ENCODE measurements around the gene CTNND1.

DNA sequence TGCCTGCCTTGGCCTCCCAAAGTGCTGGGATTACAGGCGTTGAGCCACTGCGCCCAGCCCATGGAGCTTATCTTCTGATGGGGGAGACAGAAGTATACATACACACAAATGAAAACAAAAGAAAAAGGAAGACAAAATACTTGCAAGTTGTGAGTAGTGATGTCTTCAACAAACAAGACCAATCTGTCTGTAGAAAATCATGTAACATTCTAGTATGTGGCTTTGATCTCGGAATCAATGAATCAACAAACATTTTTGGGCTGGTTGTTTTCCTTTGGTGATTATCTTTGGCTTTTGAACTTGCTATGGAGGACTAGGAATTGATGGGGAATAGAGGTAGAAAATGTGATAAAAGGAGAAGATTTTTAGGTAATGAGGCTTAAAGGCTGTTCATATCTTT lies 3.4 kb upstream of the CTNND1 start:
- TF ChIP-seq, protein P1, sequence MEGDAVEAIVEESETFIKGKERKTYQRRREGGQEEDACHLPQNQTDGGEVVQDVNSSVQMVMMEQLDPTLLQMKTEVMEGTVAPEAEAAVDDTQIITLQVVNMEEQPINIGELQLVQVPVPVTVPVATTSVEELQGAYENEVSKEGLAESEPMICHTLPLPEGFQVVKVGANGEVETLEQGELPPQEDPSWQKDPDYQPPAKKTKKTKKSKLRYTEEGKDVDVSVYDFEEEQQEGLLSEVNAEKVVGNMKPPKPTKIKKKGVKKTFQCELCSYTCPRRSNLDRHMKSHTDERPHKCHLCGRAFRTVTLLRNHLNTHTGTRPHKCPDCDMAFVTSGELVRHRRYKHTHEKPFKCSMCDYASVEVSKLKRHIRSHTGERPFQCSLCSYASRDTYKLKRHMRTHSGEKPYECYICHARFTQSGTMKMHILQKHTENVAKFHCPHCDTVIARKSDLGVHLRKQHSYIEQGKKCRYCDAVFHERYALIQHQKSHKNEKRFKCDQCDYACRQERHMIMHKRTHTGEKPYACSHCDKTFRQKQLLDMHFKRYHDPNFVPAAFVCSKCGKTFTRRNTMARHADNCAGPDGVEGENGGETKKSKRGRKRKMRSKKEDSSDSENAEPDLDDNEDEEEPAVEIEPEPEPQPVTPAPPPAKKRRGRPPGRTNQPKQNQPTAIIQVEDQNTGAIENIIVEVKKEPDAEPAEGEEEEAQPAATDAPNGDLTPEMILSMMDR (IDR thresholded peaks at IDR 0.05; ENCODE audit: poor library complexity, severe bottlenecking) = no peak
- no peak for TF ChIP-seq POLR2AphosphoS5 (IDR thresholded peaks at IDR 0.05)
- TF ChIP-seq MXI1 (conservative IDR thresholded peaks at IDR 0.05; ENCODE audit: poor library complexity, severe bottlenecking) = no peak
- TF ChIP-seq, protein P2, sequence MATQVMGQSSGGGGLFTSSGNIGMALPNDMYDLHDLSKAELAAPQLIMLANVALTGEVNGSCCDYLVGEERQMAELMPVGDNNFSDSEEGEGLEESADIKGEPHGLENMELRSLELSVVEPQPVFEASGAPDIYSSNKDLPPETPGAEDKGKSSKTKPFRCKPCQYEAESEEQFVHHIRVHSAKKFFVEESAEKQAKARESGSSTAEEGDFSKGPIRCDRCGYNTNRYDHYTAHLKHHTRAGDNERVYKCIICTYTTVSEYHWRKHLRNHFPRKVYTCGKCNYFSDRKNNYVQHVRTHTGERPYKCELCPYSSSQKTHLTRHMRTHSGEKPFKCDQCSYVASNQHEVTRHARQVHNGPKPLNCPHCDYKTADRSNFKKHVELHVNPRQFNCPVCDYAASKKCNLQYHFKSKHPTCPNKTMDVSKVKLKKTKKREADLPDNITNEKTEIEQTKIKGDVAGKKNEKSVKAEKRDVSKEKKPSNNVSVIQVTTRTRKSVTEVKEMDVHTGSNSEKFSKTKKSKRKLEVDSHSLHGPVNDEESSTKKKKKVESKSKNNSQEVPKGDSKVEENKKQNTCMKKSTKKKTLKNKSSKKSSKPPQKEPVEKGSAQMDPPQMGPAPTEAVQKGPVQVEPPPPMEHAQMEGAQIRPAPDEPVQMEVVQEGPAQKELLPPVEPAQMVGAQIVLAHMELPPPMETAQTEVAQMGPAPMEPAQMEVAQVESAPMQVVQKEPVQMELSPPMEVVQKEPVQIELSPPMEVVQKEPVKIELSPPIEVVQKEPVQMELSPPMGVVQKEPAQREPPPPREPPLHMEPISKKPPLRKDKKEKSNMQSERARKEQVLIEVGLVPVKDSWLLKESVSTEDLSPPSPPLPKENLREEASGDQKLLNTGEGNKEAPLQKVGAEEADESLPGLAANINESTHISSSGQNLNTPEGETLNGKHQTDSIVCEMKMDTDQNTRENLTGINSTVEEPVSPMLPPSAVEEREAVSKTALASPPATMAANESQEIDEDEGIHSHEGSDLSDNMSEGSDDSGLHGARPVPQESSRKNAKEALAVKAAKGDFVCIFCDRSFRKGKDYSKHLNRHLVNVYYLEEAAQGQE (IDR thresholded peaks at IDR 0.05; ENCODE audit: borderline replicate concordance) = no peak
- TF ChIP-seq SMC3 (conservative IDR thresholded peaks at IDR 0.05; ENCODE audit: poor library complexity) = no peak
- no peak for TF ChIP-seq EZH2 (IDR thresholded peaks at IDR 0.05; ENCODE audit: borderline replicate concordance, insufficient read depth, low read length, poor library complexity, severe bottlenecking)
- TF ChIP-seq TAF1 (IDR thresholded peaks at IDR 0.05; ENCODE audit: low read depth) = no peak

All from neural cell (in vitro differentiated cells).